NCI-H460 (cell line): Measurements from ENCODE around the gene KIT. TPM values are rescaled to one million over a fixed set of nuclear protein-coding genes. Genes with fewer than 3 reads are reported as not detected.
"Not testable (repeated sequence)": the region's sequence is repeated elsewhere in the genome, so short reads cannot be mapped to it uniquely, and the experiment has no call there.

Experiments used
- DNase-seq: peaks from one replicate; pipeline ENCODE4 v3.0.0-alpha.2; 2016; ENCODE audit warnings: low read depth; ENCODE audit errors: extremely low read depth
- polyA plus RNA-seq: library from polyadenylated mRNA; depleted of rRNA; stranded (reverse); fragments of >200 nt; gene quantifications from 2 replicates; pipeline ENCODE4 v1.2.3, GENCODE V29; 2014; cell fraction: nucleus; rRNA removed
- total RNA-seq: library from RNA; depleted of rRNA; stranded (reverse); fragments of >200 nt; shearing (Covaris generic); gene quantifications from 2 replicates; pipeline ENCODE4 v1.2.3, GENCODE V29; 2014; rRNA removed

The KIT gene
- total RNA-seq, result not detected in 2 replicates
- polyA plus RNA-seq, result not detected in 2 replicates

- DNase-seq, result no peak
Observed at GRCh38 chr4:54657551-54658251, at the start of gene KIT. TSS of gene KIT (plus strand) at chr4:54657957. CDS start at chr4:54658015, 58 bp downstream.

GRCh38 chr4:54609310-54609709, 48.4 kb upstream of the KIT start:
- DNase-seq, result no peak

GRCh38 chr4:54614149-54614548, 43.6 kb upstream of the KIT start:
- no peak for DNase-seq

- DNase-seq, result no peak
Observed at GRCh38 chr4:54620773-54621172, 37.0 kb upstream of the KIT start.

GRCh38 chr4:54625391-54625790, 32.4 kb upstream of the KIT start:
- DNase-seq, result no peak

GRCh38 chr4:54626113-54626512, 31.6 kb upstream of the KIT start:
- no peak for DNase-seq

GRCh38 chr4:54632537-54632936, 25.2 kb upstream of the KIT start:
- DNase-seq, result no peak

- not testable (repeated sequence) for DNase-seq
Observed at GRCh38 chr4:54633102-54633740, 24.5 kb upstream of the KIT start.

GRCh38 chr4:54635318-54635717, 22.4 kb upstream of the KIT start:
- DNase-seq, result no peak

- DNase-seq, result no peak
Observed at GRCh38 chr4:54637325-54637724, 20.4 kb upstream of the KIT start.

- not testable (repeated sequence) for DNase-seq
Observed at GRCh38 chr4:54641101-54641500, 16.7 kb upstream of the KIT start.

- no peak for DNase-seq
Observed at GRCh38 chr4:54643172-54643571, 14.6 kb upstream of the KIT start.

- DNase-seq, result no peak
Observed at GRCh38 chr4:54643958-54644751, 13.6 kb upstream of the KIT start.

- no peak for DNase-seq
Observed at GRCh38 chr4:54645830-54646229, 11.9 kb upstream of the KIT start.

- DNase-seq, result no peak
Observed at GRCh38 chr4:54647070-54647469, 10.7 kb upstream of the KIT start.

GRCh38 chr4:54651050-54651449, 6.7 kb upstream of the KIT start:
- DNase-seq, result no peak

- no peak for DNase-seq
Observed at GRCh38 chr4:54654753-54655152, 3.0 kb upstream of the KIT start.

GRCh38 chr4:54657185-54657550, 589 bp upstream of the KIT start:
- no peak for DNase-seq

GRCh38 chr4:54658252-54659093, 716 bp downstream of the KIT start:
- peak; percentile 4 for DNase-seq

- DNase-seq, result no peak
Observed at GRCh38 chr4:54659313-54659712, 1.6 kb downstream of the KIT start.
